Choroid plexus epithelial cell (primary cell): ENCODE data around the gene CATSPER3.

Experiments
- DNase-seq: peaks from one replicate; pipeline ENCODE4 v3.0.0-alpha.2; 2010; ENCODE audit warnings: low read depth
- H3K4me3 ChIP-seq: 2 replicates; pipeline ENCODE4 v1.5.1; 2011; ENCODE audit warnings: low read depth, mild to moderate bottlenecking, control low read depth, low read length, moderate library complexity
- CTCF ChIP-seq: conservative IDR thresholded peaks from 2 replicates; pipeline ENCODE4 v1.5.1; 2011; ENCODE audit warnings: low read depth, mild to moderate bottlenecking, control low read depth, inconsistent platforms, low read length, moderate library complexity

Gene CATSPER3

GRCh38 chr5:135025730-135026644 is 58.3 kb downstream of the CATSPER3 start:
- DNase-seq = no peak
- no peak overlapping the region for H3K4me3 ChIP-seq
- no peak for TF ChIP-seq CTCF

DNA sequence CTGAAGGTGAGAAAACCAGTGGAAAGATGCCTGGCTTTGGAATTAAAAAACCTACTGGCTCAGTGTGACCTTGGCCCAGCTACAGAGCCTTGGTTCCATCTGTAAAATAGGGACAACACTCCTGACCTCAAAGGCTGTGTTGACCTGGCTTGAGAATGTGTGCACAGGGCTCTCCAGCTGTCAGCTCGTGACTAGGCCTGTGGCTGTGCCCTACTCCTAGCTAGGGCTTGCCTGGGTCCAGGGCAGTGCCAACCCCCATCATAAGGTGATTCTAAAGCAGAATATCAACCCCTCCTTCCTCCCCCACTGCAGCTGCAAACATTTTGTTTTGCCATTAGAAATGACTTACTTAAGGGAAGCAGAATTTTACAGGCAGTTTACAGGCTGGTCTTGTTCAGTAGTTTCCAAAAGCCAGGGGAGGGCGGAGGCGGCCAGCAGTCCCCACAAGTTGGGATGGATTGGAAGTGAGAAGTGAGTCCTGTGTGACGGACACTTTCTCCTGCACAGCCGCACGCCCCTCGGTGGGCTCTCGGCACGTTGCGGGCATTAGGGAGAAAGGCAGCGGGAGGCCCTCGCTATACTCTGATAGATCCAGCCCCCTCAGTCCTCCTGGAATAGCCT is 59.0 kb downstream of the CATSPER3 start:
- no peak for DNase-seq
- no peak overlapping the region for H3K4me3 ChIP-seq
- no peak for TF ChIP-seq CTCF

DNA sequence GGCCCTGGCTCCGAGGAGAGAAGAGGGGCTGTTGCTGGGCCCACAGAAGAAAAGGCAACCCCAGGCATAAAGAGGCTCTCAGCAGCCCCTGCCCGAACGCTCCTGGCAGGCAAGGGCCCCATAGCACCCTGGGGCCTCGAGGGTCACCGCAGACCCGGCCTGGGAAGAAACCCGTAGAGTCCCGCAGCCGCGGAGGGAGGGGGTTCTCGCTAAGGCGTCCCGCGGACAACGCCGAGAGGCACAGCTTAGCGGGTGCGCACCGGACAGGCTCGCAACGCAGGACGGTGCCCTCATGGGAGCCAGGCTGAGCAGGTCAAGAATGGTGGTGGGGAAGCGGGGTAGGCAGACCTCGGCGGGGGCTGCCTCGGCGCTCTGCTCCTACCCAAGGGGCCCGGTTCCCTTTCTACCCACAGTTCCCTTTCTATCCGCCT is 59.6 kb downstream of the CATSPER3 start:
- DNase-seq = no peak
- H3K4me3 ChIP-seq = no peak overlapping the region
- no peak for TF ChIP-seq CTCF

DNA sequence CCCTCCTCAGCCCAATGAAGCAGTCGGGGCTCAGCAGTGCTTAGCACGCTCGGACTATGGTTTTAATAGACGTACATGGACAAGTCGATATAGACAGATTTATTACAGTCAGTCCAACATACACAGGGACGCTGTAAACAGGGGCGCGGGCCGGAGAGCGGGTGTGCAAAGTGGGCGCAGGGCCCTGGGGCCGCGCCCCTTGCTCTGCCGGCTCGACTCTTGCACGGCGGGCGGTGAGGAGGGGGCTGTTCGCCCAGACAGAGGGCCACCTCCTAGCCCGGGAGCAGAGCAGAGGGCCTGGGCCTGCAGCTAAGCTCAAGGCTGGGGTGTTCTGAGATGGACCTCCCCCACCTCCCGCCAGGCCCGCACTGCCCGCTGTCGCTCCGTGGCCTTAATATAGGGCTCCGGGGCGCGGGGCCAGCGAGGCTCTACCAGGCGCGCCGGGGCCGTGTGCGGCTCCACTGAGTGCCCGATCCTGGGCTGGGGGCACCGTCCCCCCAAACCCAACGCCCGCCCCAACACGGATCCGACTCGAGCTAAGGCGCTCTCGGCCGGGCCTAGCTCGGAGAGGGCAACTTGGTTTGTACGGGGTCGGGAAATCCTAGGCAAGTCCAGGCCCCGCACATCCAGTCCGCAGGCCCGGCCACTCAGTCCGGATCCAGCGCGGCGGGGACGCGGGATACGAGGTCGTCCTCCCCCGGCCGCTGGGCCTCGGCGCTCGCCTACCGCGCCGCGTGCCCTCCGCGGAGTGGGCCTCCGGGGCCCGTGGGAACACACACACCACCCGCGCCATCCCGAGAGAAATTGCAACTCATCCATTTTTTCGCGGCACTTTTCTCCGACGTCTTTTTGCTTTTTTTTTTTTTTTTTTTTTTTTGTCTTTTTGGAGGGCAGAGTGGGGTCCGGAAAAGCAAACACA is 60.2 kb downstream of the CATSPER3 start:
- H3K4me3 ChIP-seq = no peak overlapping the region
- TF ChIP-seq CTCF = no peak
- DNase-seq = no peak

GRCh38 chr5:135028791-135029476 is 61.2 kb downstream of the CATSPER3 start:
- no peak for DNase-seq
- TF ChIP-seq CTCF = no peak
- no peak overlapping the region for H3K4me3 ChIP-seq

GRCh38 chr5:135029477-135030122 is 61.9 kb downstream of the CATSPER3 start:
- no peak for TF ChIP-seq CTCF
- no peak for DNase-seq
- H3K4me3 ChIP-seq = no peak overlapping the region
